Measurements from ENCODE around the gene RIGI.
"Not testable (repeated sequence)": the region's sequence is repeated elsewhere in the genome, so short reads cannot be mapped to it uniquely, and the experiment has no call there.

RIGI gene

DNA sequence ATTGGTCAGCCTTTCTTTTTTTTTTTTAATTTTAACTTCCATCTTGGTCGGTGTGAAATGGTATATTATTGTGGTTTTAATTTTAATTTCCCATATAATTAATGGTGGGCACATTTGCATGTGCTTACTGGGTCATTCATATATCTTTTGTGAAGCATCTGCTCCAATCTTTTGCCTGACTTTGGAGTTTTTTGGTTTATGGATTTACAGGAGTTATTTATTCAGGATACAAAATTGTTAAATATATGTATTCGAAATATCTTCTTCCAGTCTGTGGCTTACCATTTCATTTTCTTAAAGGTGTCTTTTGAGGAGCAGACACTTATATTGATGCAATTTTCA, 682 bp upstream of the RIGI start:
- DNase-seq (ENCODE audit: low spot score), result no peak

DNA sequence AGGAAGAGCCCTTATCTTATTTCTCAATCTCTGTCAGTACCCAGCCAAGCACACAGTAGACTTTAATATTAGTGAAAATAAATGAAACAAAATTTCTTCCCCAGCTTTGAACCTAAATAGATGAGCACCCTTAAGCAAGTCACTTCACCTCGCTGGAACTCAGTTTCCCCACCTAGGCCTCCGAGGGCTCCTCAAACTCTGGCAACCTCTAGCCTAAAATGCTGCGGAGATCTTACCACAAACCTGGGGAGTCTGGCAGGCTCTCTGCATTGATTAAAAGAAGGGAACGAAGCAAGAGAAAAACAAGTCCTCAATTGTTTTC, 326 bp downstream of the RIGI start:
- no peak for DNase-seq (ENCODE audit: low spot score)

DNA sequence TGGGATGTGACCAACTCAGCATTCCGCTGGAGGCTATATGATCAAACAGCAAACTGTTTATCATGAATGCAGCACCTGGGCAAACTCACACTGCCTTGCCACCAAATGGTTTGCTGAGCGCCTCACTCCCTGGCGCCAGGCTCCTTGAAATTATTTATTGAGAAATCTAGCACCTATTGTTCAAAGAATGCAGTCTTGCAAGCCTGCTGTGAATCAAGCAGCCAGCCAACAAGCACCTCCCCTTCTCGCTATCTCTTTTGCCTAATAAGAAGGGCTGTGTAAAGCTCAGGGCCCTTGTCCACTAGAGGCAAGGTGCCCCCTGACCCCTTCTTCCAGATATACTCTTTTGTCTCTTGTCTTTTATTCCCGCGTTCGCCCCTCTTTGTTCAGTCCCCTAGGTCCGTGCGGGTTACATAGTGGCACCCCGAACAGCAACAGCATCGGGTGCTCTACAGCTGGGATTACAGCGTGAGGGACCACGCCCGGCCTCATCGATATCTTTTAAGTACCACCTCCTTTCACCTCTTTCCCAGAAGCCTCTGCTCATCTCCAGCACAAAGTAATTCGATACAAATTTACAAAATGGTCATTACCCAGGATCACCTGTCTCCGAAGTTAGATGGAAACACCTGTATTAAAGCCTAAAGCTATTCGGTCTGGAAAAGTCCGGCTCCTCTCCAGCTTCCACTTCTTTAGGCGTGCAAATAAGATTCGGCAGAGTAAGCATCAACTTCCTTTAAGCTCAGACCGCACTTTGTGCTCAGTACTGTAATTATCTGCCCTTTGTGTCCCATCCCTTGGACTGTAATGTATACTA, 896 bp downstream of the RIGI start:
- DNase-seq (ENCODE audit: low spot score), result peak; percentile 13

DNA sequence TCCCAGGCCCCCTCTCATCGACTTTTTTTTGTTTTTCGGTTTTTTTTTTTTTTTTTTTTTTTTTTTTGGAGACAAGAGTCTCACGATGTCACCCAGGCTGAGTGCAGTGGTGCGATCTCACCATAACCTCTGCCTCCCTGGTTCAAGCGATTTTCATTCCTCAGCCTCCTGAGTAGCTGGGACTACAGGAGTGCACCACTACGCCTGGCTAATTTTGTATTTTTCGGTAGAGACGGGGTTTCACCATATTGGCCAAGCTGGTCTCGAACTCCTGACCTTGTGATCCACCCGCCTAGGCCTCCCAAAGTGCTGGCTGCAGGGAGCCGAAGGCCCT, 1.5 kb downstream of the RIGI start:
- not testable (repeated sequence) for DNase-seq (ENCODE audit: low spot score)

DNA sequence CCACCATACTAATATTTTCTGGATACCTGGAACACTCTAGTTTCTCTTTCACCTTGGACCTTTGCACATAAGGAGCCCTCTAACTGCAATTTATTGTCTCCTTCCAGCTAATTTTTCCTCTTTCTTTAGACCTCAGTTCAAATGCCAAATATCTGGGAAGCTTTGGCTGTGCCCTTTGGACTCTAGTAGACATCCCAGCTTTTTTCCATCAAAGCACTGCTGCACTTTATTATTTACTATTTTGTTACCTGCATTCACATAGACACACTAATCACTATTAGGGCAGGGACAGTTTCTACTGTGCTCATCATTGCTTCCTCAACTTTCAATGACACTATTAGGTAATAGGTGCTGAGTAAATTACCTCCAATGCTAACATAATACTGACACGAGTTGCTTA, 2.1 kb downstream of the RIGI start:
- DNase-seq (ENCODE audit: low spot score), result no peak

DNA sequence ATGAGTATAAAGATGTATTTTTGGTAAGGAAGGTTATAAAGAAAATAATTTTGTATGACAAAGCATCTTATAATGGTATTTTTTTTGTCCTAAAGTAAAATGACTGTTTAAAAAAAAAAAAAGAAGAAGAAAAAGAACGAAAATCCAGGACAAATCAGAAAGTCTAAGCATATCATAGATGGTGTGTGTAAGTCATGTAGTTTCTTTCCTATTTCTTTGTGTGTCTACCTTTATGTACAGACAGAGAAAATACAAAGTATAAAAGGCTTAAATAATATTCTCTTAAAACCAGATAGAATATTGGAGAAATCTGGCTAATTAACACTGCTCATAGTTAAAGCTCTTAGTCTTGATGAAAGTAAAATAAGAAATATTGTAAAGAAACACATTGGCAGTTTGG, 7.7 kb downstream of the RIGI start:
- no peak for DNase-seq (ENCODE audit: low spot score)

DNA sequence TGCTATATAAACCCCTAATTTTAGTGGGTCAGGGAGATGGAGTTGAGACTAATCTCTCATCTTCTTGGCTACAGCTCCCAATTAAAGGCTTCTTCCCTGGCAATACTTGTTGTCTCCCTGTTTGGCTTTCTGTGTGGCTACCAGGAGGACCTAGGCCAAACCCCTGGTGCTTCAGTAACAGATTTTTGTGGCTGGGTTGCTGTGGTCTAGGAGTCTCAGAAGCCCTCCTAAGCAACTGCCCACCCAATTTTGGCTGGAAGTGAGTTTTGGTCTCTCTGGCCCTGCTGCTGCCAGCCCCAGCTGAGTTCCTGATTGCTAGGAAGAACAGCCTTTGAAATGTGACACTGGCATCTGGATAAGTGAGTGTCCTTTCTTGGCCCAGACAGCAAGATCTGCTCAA, 9.8 kb downstream of the RIGI start:
- no peak for DNase-seq (ENCODE audit: low spot score)

DNA sequence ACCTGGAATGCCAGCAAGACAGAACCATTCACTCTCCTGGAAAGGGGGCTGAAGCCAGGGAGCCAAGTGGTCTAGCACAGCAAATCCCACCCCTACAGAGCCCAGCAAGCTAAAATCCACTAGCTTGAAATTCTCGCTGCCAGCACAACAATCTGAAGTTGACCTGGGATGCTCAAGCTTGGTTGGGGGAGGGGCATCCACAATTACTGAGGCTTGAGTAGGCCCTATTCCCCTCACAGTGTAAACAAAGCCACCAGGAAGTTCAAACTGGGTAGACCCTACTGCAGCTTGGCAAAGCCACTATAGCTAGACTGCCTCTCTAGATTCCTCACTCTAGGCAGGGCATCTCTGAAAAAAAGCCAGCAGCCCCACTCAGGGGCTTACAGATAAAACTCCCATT, 17.3 kb downstream of the RIGI start:
- DNase-seq (ENCODE audit: low spot score), result no peak

DNA sequence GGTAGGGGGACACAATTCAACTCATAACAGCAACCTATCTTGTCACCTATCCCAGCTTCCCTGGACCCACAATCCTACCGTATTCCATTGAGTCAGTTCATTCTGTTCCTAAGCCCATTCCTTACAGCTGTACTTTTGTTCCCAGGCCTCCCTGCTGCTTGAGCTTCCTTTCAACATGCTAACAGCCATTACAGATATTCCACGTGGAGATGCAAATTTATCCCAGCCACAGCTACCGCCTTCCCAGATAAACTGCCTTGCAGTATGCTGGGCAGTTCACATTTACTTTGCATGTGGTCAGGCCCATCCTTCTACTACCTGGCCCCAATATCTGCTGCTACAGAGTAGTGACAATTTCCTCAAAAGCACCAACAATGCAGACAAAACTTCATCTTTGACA, 23.0 kb downstream of the RIGI start:
- DNase-seq (ENCODE audit: low spot score), result no peak

DNA sequence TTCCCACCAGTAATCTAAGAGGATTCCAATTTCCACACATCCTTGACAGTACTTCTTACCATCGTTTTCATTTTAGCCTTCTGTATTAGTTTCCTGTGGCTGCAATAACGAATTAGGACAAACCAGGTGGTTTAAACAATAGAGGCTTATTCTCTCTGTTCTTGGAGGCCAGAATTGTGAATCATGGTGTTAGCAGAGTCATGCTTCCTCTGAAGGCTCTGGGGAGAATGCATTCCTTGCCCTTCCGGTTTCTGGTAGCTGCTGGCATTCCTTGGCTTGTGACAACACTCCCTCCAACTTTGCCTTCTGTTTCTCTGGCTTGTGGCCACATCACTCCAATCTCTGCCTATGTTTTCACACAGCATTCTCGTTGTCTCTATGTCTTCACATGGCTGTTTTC, 23.5 kb downstream of the RIGI start:
- peak; percentile 49 for DNase-seq (ENCODE audit: low spot score)

DNA sequence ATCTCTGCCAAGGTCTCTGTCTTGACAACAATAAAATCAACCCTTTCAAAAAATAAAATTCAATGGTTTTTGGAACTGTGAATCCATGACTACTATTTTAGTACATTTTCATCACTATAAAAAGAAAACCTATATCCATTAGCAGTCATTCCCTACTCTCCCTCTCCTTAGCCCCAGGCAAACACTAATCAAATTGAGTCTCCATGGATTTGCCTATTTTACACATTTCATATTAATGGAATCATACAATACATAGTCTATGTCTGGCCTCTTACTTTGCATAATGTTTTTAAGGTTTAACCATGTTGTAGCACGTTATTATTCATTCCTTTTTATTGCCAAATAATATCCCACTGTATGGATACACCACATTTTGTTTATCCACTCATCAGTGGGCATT, 24.1 kb downstream of the RIGI start:
- no peak for DNase-seq (ENCODE audit: low spot score)

DNA sequence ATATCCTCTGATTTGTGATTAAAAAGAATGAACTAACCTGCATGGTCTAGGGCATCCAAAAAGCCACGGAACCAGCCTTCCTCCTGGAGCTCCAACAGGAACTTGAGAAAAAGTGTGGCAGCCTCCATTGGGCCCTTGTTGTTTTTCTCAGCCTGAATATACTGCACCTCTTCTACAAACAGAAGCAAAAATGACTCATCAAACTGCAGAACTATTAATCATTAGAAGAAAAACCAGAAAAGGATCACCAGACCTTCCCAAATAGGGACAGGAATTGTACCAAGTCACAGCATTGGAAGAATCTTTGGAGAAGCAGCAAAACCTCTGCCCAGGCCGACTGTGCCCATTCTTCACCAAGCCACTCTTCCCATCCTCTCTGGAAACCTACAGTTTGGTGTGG, 25.2 kb downstream of the RIGI start:
- DNase-seq (ENCODE audit: low spot score), result no peak

DNA sequence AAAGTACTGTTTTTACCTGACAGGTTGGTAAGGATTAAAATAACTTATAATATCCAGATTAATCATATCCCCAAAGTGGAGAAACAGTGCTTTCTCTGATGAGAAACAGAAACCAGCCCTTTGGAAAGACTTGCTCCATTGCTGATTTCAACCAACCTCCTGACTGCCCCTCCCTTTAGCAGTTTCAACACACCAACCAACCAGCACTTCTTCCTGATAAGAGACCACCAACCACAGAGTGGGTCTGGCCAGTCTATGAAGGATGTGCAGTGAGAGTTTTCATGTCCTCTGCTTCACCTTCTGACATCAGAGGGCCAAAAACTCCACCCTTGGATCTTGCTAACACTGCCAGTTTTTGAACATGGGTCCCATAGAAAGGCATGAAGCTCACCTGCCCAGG, 28.1 kb downstream of the RIGI start:
- no peak for DNase-seq (ENCODE audit: low spot score)

DNA sequence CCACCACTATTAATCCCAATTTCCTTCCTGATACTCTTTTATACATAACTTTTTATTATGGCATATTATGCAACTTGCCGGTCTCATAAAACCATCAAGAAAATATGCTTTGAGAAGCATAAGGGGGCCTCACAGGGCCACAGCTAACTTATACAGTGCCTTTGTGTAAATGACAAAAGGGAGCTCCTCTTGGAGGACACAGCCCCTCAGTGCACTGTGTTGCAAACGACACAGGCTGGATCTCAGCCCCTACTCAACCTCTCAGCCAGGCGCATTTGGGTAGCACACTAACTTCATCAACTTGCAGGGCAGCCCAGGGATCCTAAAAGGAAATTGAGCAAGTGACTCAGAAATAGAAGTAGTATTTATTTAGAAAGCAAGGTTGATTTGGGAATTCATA, 35.4 kb downstream of the RIGI start:
- no peak for DNase-seq (ENCODE audit: low spot score)

DNA sequence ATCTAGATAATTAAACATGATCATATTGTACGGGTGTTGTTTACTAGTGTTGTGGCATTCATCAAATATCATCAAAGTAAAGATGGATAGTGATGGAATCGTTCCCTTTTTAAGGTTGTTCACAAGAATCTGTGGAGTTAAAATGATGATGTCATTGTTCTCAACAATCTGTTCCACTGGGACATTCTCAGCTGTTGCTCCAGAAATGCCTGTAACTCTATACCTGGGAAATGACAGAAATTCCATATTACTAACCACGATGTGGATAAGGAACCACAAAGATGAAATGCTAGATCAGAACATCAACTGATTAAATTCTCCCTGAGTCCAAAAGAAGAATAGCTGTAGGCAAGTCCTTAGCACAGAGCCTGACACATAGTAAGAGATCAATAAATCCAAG, 38.0 kb downstream of the RIGI start:
- DNase-seq (ENCODE audit: low spot score), result no peak

DNA sequence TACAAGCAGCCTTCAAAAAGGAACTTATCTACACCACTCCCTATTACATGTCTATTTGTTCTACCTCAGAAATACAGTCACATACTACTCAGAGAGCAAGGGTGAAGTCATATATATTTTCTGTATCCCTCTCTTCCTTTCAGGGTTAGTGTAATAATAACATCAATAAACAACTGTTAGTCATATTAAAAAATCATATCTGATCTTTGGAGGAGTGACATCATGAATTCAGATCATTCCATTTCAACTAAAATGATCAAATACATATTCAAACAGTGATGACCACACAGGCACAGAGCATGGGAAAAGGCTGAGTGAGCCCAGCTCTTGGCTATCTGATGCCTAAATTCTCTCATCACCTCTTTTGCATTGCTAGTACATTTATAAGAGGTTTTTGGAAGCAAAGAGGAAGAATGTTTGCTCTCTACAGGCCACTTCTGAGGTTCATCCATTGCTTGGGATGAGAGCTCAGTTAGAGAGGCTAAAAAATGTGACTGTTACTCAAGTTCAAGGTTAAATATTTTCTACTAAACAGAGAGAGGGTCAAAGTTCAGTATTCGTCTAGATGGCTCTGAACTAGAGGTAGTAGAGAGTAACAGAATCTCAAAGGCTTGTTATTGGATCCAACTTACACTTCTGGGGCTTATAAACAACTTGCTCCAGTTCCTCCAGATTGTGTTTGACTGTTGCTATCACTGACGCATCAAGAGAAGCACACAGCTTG, 39.0 kb downstream of the RIGI start:
- DNase-seq (ENCODE audit: low spot score), result no peak

DNA sequence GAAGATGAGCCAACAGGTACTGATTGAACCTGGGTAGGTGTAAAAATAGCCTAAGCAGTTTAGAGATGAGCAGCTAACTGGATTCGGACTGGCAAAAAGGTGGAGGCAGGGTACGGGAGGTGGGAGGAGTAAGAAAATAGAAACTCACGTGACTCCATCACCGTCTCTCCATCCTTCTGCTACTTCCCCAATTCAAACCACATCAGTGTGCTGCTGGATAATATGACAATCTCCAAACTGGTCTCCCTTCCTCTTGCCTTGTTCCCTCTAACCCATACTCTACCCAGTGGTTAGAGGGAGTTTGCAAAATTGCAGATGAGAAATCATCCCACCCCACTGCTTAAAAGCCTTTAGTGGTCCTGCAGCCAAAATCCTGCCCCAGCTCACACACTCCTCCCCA, 42.7 kb downstream of the RIGI start:
- no peak for DNase-seq (ENCODE audit: low spot score)

Measured in RKO (cell line).